Transverse colon (tissue), 4 donors: Measurements from ENCODE around the gene SLBP. TPM values are rescaled to one million over a fixed set of nuclear protein-coding genes. Genes with fewer than 3 reads are reported as not detected.

ENCODE experiments used
- DNase-seq: peaks from one replicate; pipeline ENCODE4 v3.0.0-alpha.2; 2019
- H3K27ac ChIP-seq, 4 donors: fragments of 200-600 bp; sonication (generic); 2 replicates each; pipeline ENCODE4 v1.5.1; 2016 to 2018; ENCODE audit warnings: inconsistent platforms in 4 of 4
- H3K27me3 ChIP-seq: fragments of 200-600 bp; sonication (generic); 2 replicates; pipeline ENCODE4 v1.5.1; 2017; ENCODE audit warnings: inconsistent platforms
- H3K36me3 ChIP-seq, 4 donors: fragments of 200-600 bp; sonication (generic); 2 replicates each; pipeline ENCODE4 v1.5.1; 2017 to 2019; ENCODE audit warnings: inconsistent platforms in 4 of 4
- H3K4me1 ChIP-seq, 4 donors: fragments of 200-600 bp; sonication (generic); 2 replicates each; pipeline ENCODE4 v1.5.1; 2017 to 2020; ENCODE audit warnings: inconsistent platforms in 4 of 4
- H3K4me3 ChIP-seq, 4 donors: fragments of 200-600 bp; sonication (generic); 1 replicate in 1 of 4; 2 replicates in 3 of 4; pipeline versions ENCODE4 v1.5.1 to v1.6.1; 2017 to 2019; ENCODE audit warnings: inconsistent platforms in 4 of 4
- H3K9me3 ChIP-seq, 2 donors: fragments of 200-600 bp; sonication (generic); 2 replicates each; pipeline ENCODE4 v1.5.1; 2017 to 2019; ENCODE audit warnings: inconsistent platforms in 2 of 2
- EP300 ChIP-seq: sonication (generic); formaldehyde crosslinking; IDR thresholded peaks from one replicate; pipeline ENCODE4 v1.6.1; 2017; ENCODE audit warnings: antibody characterized with exemption, low read depth
- POLR2A ChIP-seq: fragments of 450-650 bp; IDR thresholded peaks from one replicate; pipeline ENCODE4 v1.6.1; 2016; ENCODE audit warnings: antibody characterized with exemption, mild to moderate bottlenecking, moderate library complexity
- POLR2AphosphoS5 ChIP-seq, 3 donors: sonication (generic); formaldehyde crosslinking; IDR thresholded peaks; one replicate each; pipeline ENCODE4 v1.6.1; 2016; ENCODE audit warnings: antibody characterized with exemption in 3 of 3
- WGBS, 2 donors: methylation state at CpG; one replicate each; pipeline ENCODE4 v1.1.5; 2018; ENCODE audit warnings: low coverage in 1 of 2; 5-methylcytosine and 5-hydroxymethylcytosine counted together
- in situ Hi-C, 4 donors: fragments of 200-750 bp; cut with MboI; loops; one replicate each; pipeline versions ENCODE4 v1.15.0 to v1.15.1; 2017; ENCODE audit warnings: low sequenced_read_pairs in 3 of 4, low pct_ligation_motif_present in 1 of 4, low pct_unique_long_range_greater_than_20kb in 1 of 4
- intact Hi-C: fragments of 100-400 bp; cut with DNase I; formaldehyde crosslinking; loops from one replicate; pipeline ENCODE4 v1.15.1; 2023; ENCODE audit warnings: low total_unique reads
- total RNA-seq, 4 donors: library from RNA; depleted of rRNA; stranded (reverse); fragments of >200 nt; gene quantifications; one replicate each; pipeline ENCODE4 v1.1.0, GENCODE V29; 2016
- TF ChIP-seq, protein P1 (sequence below), 5 experiments: fragments of 200-600 bp in 3 of 5; fragments of 450-650 bp in 2 of 5; sonication (generic) in 3 of 5; IDR thresholded peaks; 1 replicate in 2 of 5; 2 replicates in 3 of 5; pipeline ENCODE4 v1.5.1; 2016 to 2017; ENCODE audit warnings: antibody characterized with exemption in 5 of 5, inconsistent platforms in 3 of 5, mild to moderate bottlenecking in 2 of 5, moderate library complexity in 1 of 5

SLBP gene
- total RNA-seq, 4 donors from 2014 or later: 7.6 to 47.5 (median 31.6) TPM

DNA sequence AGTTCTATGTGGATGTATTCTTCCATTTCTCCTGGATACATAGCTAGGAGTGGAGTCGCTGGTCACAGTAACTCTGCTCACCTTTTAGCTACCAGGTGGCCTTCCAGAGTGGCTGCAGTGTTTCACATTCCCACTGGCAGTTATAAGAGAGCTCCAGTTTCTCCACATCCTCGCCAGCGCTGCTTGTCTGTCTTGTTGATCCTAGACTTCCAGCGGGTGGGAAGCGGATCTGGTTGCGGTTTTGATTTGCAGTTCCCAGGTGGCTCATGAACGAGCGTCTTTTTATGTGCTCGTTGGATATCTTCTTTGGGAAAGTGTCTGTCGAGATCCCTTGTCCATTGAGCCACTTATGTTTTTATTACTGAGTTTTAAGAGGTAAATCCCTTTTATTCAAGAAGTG is 20.8 kb upstream of the SLBP start:
- H3K4me1 ChIP-seq: peaks cover 0 to 2% (median 0%) of the 10 kb centered on the region in 4 donors
- H3K36me3 ChIP-seq: peaks cover 0 to 17% (median 8%) of the 10 kb centered on the region in 4 donors
- WGBS, 2 donors: 96 to 98% methylated on average over 9 to 10 of the region's 10 CpGs
- no peaks in the 10 kb centered on the region for H3K27me3 ChIP-seq
- TF ChIP-seq POLR2A: no peak
- no peak for TF ChIP-seq EP300
- TF ChIP-seq, protein P1, sequence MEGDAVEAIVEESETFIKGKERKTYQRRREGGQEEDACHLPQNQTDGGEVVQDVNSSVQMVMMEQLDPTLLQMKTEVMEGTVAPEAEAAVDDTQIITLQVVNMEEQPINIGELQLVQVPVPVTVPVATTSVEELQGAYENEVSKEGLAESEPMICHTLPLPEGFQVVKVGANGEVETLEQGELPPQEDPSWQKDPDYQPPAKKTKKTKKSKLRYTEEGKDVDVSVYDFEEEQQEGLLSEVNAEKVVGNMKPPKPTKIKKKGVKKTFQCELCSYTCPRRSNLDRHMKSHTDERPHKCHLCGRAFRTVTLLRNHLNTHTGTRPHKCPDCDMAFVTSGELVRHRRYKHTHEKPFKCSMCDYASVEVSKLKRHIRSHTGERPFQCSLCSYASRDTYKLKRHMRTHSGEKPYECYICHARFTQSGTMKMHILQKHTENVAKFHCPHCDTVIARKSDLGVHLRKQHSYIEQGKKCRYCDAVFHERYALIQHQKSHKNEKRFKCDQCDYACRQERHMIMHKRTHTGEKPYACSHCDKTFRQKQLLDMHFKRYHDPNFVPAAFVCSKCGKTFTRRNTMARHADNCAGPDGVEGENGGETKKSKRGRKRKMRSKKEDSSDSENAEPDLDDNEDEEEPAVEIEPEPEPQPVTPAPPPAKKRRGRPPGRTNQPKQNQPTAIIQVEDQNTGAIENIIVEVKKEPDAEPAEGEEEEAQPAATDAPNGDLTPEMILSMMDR (IDR thresholded peaks at IDR 0.05): no peak
- TF ChIP-seq POLR2AphosphoS5 (IDR thresholded peaks at IDR 0.05): no peak
- no peak overlapping the region for H3K27ac ChIP-seq
- no peak for DNase-seq
- intact Hi-C loops (no loop called here), in situ Hi-C loops (loop anchor here in 1 of 4 donors (5.0 kb wide), 1 partner anchor 46 kb away; no protein-coding TSS in a partner anchor)
- no peak overlapping the region for H3K4me3 ChIP-seq
- peaks cover 0 to 3% of the 10 kb centered on the region in 2 donors for H3K9me3 ChIP-seq

DNA sequence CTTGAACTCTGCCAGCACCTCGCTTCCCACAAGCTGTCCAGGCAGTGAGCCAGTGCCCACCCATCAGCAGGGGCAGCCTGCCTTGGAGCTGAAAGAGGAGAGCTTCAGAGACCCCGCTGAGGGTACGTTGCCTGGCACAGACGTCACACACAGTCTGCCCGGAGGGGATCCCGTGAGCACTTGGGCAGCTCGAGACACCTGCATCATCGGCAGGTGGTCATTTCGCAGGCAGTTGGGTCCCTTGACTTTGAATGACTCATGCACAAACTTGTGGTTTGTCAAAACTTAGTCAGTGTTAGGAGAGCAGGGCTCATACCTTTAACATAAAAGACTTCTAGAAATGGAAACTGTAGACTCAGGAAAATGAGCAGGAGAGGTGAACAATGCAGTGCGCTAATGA is 19.1 kb upstream of the SLBP start:
- Histone ChIP-seq H3K36me3 (peaks cover 0 to 7% (median 0%) of the 10 kb centered on the region in 4 donors), H3K9me3 (no peaks in the 10 kb centered on the region), H3K27ac (no peak overlapping the region), H3K27me3 (no peaks in the 10 kb centered on the region), H3K4me3 (no peak overlapping the region), H3K4me1 (peaks cover 0 to 13% (median 1%) of the 10 kb centered on the region in 4 donors)
- TF ChIP-seq POLR2AphosphoS5 (IDR thresholded peaks at IDR 0.05) (no peak), POLR2A (no peak), EP300 (no peak)
- TF ChIP-seq, protein P1 (IDR thresholded peaks at IDR 0.05): no peak
- in situ Hi-C loops (loop anchor here in 1 of 4 donors (5.0 kb wide), 1 partner anchor 44 kb away; no protein-coding TSS in a partner anchor), intact Hi-C loops (no loop called here)
- 89 to 91% methylated on average over 1 to 8 of the region's 10 CpGs for WGBS, 2 donors
- DNase-seq: no peak

DNA sequence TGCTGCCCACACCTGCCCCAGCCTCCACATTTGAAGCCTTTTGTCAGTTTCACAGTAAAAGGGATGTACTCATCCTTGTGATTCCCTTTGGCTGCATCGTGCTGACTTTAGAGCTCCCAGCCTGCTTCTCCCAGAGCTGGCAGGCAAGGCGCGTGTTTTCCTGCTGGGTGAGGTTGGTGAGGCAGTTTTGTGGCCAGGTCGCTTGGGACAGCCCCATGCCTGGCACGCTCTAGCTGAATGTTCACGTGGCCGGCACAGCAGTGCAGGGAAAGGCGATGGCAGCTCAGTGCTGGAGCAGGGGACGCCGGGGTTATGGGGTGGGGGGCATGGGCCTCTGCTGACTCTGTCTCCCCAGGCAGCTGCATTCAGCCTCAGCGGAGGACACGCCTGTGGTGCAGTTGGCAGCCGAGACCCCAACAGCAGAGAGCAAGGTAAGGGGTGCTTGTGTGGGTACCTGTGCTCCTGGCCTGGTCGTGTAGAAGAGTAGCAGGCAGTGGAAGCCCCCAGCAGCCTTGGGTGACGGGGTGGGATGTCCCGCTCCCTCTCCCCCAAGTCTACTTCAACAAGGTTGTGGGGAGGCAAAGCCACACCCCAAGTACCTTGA is 18.5 kb upstream of the SLBP start:
- H3K4me1 ChIP-seq: peaks cover 0 to 16% (median 1%) of the 10 kb centered on the region in 4 donors
- in situ Hi-C loops: loop anchor here in 1 of 4 donors (5.0 kb wide), 1 partner anchor 43 kb away; no protein-coding TSS in a partner anchor

More for the DNA sequence above, 18.5 kb upstream of the SLBP start:
- intact Hi-C loops: no loop called here
- DNase-seq: no peak
- TF ChIP-seq POLR2AphosphoS5 (IDR thresholded peaks at IDR 0.05) (no peak), POLR2A (no peak), EP300 (no peak)
- TF ChIP-seq, protein P1 (IDR thresholded peaks at IDR 0.05): no peak
- H3K9me3 ChIP-seq: no peaks in the 10 kb centered on the region
- no peak overlapping the region for H3K27ac ChIP-seq
- WGBS, 2 donors: 88% methylated on average over 16 of the region's 16 CpGs; no CpG with 5 or more reads in 1 of the 2 donors
- peaks cover 0 to 3% (median 0%) of the 10 kb centered on the region in 4 donors for H3K36me3 ChIP-seq
- no peak overlapping the region for H3K4me3 ChIP-seq
- no peaks in the 10 kb centered on the region for H3K27me3 ChIP-seq
